Measurements from ENCODE around the gene PDZD7. TPM values are rescaled to one million over a fixed set of nuclear protein-coding genes. Genes with fewer than 3 reads are reported as not detected.

The PDZD7 gene
- total and polyA plus RNA-seq, 9 of the 15 experiments (the other 6 are each of a cell fraction or from before 2014, with no cell fraction given), result 0.04 to 0.24 (median 0.08) TPM; not detected in 3

DNA sequence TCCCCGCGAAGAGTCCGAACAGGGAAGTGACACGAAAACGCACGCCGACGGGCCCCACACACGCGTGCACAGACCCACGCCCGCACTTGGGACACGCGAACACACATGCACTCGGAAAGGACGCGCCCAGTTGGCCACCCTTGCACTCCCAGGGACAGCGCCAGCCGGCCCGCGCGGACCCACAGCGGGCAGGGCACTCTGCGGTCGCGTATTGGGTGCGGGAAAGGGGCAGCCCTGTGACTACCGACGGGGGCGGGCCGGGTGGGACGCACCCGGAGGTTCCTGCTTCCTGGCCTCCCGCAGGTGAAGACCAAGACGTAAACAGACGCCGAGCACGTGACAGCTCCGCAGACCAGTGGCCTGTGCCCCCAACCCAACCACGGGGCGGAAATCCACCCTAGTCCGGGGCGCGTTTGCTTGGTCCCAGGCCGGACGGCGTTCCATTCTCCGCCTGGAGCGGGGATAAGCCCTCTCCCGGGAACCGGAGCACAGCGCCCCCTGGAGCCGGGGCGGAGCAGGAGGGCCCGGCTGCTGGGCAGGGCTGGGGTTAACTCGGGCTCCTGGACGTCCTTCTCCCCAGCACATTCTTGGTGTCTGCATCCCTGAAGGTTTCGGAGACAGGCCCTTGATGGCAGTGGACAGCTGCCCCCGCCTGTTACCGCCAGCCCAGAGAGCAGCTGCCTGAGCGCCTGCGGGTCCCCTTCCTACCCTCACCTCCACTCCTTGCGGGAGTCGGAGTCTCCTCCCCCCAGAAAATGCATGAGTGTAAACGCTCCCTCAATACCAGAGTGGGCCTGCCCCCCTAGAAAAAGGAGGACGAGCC lies 33.4 kb downstream of the PDZD7 start (continued):
- TF ChIP-seq, protein P1, sequence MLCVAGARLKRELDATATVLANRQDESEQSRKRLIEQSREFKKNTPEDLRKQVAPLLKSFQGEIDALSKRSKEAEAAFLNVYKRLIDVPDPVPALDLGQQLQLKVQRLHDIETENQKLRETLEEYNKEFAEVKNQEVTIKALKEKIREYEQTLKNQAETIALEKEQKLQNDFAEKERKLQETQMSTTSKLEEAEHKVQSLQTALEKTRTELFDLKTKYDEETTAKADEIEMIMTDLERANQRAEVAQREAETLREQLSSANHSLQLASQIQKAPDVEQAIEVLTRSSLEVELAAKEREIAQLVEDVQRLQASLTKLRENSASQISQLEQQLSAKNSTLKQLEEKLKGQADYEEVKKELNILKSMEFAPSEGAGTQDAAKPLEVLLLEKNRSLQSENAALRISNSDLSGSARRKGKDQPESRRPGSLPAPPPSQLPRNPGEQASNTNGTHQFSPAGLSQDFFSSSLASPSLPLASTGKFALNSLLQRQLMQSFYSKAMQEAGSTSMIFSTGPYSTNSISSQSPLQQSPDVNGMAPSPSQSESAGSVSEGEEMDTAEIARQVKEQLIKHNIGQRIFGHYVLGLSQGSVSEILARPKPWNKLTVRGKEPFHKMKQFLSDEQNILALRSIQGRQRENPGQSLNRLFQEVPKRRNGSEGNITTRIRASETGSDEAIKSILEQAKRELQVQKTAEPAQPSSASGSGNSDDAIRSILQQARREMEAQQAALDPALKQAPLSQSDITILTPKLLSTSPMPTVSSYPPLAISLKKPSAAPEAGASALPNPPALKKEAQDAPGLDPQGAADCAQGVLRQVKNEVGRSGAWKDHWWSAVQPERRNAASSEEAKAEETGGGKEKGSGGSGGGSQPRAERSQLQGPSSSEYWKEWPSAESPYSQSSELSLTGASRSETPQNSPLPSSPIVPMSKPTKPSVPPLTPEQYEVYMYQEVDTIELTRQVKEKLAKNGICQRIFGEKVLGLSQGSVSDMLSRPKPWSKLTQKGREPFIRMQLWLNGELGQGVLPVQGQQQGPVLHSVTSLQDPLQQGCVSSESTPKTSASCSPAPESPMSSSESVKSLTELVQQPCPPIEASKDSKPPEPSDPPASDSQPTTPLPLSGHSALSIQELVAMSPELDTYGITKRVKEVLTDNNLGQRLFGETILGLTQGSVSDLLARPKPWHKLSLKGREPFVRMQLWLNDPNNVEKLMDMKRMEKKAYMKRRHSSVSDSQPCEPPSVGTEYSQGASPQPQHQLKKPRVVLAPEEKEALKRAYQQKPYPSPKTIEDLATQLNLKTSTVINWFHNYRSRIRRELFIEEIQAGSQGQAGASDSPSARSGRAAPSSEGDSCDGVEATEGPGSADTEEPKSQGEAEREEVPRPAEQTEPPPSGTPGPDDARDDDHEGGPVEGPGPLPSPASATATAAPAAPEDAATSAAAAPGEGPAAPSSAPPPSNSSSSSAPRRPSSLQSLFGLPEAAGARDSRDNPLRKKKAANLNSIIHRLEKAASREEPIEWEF (CRISPR knock-in tag; IDR thresholded peaks at IDR 0.05), result no peak
- TF ChIP-seq SMC3 (conservative IDR thresholded peaks at IDR 0.05; ENCODE audit: insufficient read depth, low read depth, low read length) (no peak), ZFPM2 (CRISPR knock-in tag; IDR thresholded peaks at IDR 0.05) (no peak), PPARD (CRISPR knock-in tag; IDR thresholded peaks at IDR 0.05) (no peak), TAF1 (IDR thresholded peaks at IDR 0.05; ENCODE audit: control insufficient read depth, extremely low read depth, insufficient read depth, low read length, severe bottlenecking) (peak; percentile 49), CHD2 (IDR thresholded peaks at IDR 0.05; ENCODE audit: low read depth, low read length) (no peak), PTTG1 (tag; IDR thresholded peaks at IDR 0.05; ENCODE audit: low read depth) (no peak), CBX8 (IDR thresholded peaks at IDR 0.05; ENCODE audit: borderline replicate concordance, extremely low read depth, low read depth, low read length, poor library complexity, severe bottlenecking) (no peak), L3MBTL2 (IDR thresholded peaks at IDR 0.05) (no peak), GTF2E2 (tag; IDR thresholded peaks at IDR 0.05) (no peak), CAMTA2 (CRISPR knock-in tag; conservative IDR thresholded peaks at IDR 0.05) (no peak), SAFB (IDR thresholded peaks at IDR 0.05; ENCODE audit: borderline replicate concordance, low read depth, low read length) (no peak; the same call in 1 of the 2 replicates), NR4A1 (CRISPR knock-in tag; IDR thresholded peaks at IDR 0.05) (no peak), NR4A1 (tag; IDR thresholded peaks at IDR 0.05) (no peak)
- TF ChIP-seq, protein P2, sequence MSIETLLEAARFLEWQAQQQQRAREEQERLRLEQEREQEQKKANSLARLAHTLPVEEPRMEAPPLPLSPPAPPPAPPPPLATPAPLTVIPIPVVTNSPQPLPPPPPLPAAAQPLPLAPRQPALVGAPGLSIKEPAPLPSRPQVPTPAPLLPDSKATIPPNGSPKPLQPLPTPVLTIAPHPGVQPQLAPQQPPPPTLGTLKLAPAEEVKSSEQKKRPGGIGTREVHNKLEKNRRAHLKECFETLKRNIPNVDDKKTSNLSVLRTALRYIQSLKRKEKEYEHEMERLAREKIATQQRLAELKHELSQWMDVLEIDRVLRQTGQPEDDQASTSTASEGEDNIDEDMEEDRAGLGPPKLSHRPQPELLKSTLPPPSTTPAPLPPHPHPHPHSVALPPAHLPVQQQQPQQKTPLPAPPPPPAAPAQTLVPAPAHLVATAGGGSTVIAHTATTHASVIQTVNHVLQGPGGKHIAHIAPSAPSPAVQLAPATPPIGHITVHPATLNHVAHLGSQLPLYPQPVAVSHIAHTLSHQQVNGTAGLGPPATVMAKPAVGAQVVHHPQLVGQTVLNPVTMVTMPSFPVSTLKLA (conservative IDR thresholded peaks at IDR 0.05), result peak; percentile 79 to 81
- TF ChIP-seq, protein P3, sequence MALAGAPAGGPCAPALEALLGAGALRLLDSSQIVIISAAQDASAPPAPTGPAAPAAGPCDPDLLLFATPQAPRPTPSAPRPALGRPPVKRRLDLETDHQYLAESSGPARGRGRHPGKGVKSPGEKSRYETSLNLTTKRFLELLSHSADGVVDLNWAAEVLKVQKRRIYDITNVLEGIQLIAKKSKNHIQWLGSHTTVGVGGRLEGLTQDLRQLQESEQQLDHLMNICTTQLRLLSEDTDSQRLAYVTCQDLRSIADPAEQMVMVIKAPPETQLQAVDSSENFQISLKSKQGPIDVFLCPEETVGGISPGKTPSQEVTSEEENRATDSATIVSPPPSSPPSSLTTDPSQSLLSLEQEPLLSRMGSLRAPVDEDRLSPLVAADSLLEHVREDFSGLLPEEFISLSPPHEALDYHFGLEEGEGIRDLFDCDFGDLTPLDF (CRISPR knock-in tag; IDR thresholded peaks at IDR 0.05), result no peak
- TF ChIP-seq, protein P4, sequence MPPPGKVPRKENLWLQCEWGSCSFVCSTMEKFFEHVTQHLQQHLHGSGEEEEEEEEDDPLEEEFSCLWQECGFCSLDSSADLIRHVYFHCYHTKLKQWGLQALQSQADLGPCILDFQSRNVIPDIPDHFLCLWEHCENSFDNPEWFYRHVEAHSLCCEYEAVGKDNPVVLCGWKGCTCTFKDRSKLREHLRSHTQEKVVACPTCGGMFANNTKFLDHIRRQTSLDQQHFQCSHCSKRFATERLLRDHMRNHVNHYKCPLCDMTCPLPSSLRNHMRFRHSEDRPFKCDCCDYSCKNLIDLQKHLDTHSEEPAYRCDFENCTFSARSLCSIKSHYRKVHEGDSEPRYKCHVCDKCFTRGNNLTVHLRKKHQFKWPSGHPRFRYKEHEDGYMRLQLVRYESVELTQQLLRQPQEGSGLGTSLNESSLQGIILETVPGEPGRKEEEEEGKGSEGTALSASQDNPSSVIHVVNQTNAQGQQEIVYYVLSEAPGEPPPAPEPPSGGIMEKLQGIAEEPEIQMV (tag; conservative IDR thresholded peaks at IDR 0.05; ENCODE audit: low read depth), result no peak
